Umbilical cord (tissue), 2 donors: Measurements from ENCODE around the gene FSTL3. TPM values are rescaled to one million over a fixed set of nuclear protein-coding genes. Genes with fewer than 3 reads are reported as not detected.
"Not testable (repeated sequence)": the region's sequence is repeated elsewhere in the genome, so short reads cannot be mapped to it uniquely, and the experiment has no call there.

Source experiments
- DNase-seq: peaks from one replicate; pipeline ENCODE4 v3.0.0-alpha.2; 2015; ENCODE audit warnings: low spot score
- total RNA-seq: library from RNA; depleted of rRNA; stranded (reverse); fragments of >200 nt; gene quantifications from one replicate; pipeline ENCODE4 v1.2.3, GENCODE V29; 2014; ENCODE audit warnings: low replicate concordance; ENCODE audit not compliant: insufficient read depth

FSTL3 gene
- total RNA-seq, 1 donor from 2014 or later: 326 TPM

DNA sequence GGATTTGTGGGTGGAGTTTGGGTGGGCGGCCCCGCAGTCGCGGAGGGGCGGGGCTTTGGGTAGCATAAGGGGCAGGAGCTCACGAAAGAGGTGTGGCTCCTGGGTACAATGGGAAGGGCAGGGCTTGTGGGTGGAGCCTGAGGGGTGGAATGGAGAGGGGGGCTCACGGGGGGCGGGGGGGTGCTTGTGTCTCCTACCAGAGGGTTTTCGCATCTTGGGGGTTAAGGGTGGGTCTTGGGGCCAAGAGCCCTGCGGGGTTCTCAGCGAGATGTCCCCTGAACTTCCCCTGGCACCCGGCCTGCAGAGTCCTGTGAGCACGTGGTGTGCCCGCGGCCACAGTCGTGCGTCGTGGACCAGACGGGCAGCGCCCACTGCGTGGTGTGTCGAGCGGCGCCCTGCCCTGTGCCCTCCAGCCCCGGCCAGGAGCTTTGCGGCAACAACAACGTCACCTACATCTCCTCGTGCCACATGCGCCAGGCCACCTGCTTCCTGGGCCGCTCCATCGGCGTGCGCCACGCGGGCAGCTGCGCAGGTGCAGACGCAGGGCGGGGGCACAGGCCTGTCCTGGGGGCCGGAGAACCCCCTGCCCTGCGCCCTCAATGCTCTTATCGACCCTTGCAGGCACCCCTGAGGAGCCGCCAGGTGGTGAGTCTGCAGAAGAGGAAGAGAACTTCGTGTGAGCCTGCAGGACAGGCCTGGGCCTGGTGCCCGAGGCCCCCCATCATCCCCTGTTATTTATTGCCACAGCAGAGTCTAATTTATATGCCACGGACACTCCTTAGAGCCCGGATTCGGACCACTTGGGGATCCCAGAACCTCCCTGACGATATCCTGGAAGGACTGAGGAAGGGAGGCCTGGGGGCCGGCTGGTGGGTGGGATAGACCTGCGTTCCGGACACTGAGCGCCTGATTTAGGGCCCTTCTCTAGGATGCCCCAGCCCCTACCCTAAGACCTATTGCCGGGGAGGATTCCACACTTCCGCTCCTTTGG is 5.1 kb downstream of the FSTL3 start:
- DNase-seq: no peak

DNA sequence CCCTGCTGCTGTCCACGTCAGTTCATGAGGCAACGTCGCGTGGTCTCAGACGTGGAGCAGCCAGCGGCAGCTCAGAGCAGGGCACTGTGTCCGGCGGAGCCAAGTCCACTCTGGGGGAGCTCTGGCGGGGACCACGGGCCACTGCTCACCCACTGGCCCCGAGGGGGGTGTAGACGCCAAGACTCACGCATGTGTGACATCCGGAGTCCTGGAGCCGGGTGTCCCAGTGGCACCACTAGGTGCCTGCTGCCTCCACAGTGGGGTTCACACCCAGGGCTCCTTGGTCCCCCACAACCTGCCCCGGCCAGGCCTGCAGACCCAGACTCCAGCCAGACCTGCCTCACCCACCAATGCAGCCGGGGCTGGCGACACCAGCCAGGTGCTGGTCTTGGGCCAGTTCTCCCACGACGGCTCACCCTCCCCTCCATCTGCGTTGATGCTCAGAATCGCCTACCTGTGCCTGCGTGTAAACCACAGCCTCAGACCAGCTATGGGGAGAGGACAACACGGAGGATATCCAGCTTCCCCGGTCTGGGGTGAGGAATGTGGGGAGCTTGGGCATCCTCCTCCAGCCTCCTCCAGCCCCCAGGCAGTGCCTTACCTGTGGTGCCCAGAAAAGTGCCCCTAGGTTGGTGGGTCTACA is 6.6 kb downstream of the FSTL3 start:
- no peak for DNase-seq

DNA sequence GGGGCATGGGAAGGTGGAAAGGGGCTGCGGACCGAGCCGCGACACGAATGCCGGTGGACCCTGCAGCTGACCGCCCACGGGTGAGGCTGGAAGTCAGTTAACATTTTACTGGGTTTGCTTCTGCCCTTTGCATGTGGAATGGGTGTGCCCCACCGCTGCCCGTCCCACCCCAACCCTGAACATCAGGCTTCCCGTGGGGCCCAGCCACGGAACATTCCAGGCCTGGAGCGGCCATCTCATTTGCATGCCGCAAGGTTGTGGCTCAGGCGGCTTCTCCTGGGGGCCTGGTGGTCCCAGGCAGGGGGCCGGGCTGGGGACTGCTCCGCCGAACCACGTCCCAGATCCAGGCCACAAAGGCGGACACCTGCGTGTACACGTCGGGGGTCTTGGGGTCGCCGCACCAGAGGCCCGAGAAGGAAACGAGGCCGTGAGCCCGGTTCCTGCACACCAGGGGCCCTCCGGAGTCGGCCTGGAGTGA is 9.3 kb downstream of the FSTL3 start:
- DNase-seq: no peak

DNA sequence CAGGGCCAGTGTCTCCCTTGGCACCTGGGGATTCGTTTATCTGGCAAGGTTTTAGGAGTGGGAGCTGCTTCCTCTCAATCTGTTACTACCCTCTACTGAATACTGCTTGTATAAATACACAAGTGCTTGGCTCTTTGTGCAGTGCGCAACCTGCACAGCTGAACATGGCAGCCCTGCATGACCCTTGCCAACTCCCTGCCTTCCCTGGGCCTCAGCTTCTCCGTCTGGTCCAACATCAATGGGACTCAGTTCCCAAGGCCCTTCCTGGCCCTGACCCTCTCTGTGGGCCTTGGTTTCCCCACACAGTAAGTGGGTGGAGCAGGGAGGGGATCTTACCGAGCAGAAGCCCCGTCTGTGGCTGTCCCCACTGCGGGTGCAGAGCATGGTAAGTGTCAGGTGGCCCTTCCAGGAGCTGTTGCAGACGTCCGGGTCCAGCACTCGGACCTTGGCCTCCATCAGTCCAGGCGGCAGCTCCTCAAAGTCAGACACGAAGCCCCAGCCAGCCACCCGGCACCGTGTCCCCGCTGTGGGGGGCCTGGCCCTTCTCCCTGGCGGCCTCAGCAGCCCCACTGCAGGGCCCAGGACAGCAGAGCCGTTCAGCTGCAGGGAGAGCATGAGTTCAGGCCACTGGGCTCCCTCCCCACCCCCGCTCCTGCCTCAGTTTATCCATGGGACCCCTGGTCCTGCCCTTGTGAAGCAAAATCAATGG is 10.6 kb downstream of the FSTL3 start:
- no peak for DNase-seq

DNA sequence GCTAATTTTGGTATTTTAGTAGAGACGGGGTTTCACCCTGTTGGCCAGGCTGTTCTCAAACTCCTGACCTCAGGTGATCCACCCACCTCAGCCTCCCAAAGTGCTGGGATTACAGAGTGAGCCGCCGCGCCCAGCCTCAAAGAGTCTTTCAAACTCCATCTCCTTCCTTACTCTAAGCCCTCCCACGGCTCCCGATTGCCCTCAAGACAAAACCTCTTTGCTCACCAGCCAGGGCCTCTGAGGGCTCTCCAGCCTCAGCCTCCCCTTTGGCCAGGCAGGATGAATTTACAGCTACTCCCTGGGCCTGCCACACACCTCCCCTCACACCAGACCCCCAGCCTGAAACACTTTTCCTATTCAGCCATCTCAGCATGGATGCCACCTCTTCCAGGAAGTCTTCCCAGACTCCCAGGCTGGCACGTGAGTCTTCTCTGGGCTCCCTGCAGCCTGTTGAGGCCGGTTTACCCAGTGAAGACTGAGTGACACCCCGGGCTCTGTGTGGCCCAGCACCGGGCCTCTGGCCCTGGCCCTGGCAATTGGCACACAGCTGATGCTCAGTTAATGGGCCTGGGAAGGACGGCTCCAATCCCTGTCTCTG is 11.5 kb downstream of the FSTL3 start:
- DNase-seq: no peak

DNA sequence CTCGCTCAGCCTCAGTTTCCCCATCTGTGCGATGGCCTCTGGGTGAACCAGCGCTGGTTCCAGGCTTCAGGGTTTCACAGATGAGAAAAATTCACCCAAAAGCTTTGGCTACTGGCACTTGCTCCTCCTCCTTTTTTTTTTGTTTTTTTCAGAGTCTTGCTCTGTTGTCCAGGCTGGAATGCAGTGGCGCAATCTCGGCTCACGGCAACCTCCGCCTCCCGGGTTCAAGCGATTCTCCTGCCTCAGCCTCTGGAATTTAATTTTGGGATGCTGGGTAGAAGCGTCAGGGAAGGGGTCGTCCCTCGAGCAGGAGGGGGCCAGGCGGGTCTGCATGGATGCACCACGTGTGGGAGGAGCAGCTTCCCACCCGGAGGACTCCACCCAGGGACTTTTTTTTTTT is 12.0 kb downstream of the FSTL3 start:
- DNase-seq: no peak

DNA sequence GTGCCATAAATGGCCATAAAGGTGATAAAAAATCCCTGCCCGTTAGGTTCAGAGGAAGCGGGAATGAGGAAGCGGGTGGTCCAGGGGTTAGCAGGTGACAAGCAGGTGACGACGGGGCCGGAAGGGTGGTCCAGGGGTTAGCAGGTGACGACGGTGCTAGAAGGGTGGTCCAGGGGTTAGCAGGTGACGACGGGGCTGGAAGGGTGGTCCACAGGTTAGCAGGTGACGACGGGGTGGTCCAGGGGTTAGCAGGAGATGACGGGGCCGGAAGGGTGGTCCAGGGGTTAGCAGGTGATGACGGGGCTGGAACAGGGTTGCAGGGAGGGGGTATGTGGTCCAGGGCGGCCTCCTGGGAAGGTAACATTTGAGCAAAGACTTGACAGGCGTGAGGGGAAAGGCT is 12.8 kb downstream of the FSTL3 start:
- DNase-seq: no peak

DNA sequence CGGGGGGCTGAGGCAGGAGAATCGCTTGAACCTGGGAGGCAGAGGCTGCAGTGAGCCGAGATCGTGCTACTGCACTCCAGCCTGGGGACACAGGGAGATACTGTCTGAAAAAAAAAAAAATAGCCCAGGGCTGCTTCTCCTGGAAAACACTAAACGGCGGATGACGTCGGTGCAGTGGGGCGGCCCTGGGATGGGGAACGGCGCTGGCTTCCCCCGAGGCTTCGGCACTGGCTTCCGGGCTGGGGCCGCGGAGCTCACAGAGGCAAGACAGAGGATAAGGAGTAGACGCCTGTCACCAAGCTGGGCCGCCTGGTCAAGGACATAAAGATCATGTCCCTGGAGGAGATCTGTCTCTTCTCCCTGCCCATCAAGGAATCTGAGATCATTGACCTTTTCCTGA is 14.0 kb downstream of the FSTL3 start:
- no peak for DNase-seq

DNA sequence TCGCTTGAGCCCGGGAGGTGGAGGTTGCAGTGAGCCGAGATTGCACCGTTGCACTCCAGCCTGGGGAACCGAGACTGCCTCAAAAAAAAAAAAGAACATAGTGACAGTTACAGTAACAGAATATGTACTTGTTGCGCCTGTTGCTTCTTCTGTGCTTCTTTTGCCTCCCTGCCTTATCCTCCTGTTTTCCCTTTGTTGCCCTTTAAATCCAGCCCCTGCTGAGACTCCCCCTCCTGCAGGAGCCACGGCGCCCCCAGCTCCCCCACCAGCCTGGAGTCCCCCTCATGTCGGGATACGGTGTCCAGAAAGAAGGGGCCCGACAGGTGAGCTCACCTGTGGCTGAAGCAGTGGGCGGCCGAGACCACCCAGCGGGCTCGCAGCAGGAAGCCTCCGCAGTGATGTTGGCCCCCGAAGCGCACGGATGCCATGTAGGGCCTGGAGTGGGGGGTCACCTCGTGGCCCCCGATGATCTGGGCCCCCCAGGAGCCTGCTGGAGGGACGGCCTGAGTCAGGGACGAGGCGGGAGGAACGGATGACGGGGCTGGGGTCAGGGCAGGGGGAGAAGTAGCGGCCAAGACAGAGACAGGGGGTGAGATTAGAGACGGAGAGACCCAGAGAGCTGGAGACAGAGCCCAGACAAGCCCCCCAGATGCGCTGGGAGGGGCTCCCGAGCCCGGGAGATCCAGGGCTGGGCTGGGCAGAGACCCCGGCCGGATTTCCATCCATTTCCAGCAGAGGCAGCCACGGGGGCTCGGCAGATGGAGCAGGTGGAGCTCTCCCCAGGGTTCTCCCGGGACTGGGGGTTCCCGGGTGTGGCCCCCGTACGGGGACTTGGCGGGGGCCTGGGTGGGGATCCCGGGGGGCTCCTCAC is 18.5 kb downstream of the FSTL3 start:
- no peak for DNase-seq

DNA sequence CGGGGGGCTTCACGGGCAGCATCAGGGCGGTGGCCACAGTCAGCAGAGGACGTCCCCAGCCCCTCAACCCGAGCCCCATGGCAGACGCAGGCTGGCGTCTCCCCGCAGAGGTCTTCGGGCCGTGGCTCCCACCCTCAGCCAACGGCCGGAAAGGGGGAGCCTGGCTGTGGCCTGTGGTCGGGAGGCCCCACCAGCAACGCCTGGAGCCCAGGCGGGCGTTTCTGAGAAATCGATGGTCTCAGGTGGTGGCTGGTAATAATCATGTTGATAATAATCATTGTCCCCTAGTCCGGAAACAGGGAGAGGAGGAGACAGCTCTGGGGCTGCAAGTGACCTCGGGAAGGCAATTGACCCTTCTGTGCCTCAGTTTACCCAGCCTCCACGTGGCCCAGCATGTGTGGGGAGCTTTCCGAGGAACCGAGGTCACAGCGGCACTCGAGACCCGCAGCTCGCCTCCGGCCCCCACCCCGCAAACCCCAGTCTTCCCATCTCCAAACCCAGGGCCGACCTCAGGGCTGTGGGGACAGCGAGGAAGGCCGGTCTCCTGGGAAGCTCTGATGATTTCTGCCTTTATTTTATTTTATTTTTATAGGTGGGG is 19.3 kb downstream of the FSTL3 start, which contains the start of gene PRSS57:
Gene PRSS57 (minus strand): TSS at position 101 of the 598 bp plus-strand sequence. CDS start 22 bp downstream, at position 79.
- no peak for DNase-seq

DNA sequence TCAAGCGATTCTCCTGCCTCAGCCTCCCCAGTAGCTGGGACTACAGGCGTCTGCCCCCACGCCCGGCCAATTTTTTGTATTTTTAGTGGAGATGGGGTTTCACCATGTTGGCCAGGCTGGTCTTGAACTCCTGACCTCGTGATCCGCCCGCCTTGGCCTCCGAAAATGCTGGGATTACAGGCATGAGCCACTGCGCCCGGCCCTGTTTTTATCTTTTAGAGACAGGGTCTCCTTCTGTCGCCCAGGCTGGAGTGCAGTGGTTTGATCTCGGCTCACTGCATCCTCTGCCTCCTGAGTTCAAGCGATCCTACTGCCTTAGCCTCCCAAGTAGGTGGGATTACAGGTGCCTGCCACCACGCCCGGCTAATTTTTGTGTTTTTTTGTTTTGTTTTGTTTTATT is 22.3 kb downstream of the FSTL3 start:
- DNase-seq: not testable (repeated sequence)

DNA sequence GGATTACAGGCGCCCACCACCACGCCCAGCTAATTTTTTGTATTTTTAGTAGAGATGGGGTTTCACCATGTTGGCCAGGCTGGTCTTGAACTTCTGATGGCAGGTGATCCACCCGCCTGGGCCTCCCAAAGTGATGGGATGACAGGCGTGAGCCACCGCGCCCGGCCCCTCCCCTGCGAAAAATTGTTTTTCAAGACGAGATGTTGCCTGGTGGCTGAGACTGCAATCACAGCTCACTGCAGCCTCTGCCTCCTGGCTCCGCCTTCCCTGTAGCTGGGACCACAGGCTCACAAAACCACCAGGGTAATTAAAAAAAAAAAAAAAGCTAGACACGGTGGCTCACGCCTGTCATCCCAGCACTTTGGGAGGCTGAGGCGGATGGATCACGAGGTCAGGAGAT is 23.7 kb downstream of the FSTL3 start:
- not testable (repeated sequence) for DNase-seq

DNA sequence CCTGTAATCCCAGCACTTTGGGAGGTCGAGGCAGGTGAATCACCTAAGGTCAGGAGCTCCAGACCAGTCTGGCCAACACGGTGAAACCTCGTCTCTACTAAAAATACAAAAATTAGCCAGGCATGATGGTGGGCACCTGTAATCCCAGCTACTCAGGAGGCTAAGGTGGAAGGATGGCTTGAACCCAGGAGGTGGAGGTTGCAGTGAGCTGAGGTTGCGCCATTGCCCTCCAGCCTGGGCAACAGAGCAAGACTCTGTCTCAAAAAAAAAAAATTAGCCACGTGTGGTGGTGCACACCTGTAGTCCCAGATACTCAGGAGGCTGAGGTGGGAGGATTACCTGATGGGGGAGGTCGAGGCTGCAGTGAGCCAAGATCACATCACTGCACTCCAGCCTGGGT is 26.7 kb downstream of the FSTL3 start:
- DNase-seq: not testable (repeated sequence)

DNA sequence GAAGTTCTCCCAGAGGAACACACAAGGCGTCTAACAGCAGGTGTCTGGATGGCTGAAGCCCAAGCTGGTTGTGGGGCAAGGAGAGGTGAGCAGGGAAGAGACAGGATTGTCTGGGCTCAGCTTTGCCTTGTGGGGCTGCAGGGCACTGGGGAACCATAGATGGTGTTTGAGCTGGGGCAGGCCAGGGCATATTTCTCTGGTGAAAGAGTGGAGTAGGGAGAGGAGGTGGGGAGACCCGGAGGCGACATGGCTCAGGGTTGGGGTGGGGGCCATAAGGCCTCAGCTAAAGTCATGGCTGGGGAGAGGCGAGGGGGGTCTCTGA is 27.1 kb downstream of the FSTL3 start:
- no peak for DNase-seq

DNA sequence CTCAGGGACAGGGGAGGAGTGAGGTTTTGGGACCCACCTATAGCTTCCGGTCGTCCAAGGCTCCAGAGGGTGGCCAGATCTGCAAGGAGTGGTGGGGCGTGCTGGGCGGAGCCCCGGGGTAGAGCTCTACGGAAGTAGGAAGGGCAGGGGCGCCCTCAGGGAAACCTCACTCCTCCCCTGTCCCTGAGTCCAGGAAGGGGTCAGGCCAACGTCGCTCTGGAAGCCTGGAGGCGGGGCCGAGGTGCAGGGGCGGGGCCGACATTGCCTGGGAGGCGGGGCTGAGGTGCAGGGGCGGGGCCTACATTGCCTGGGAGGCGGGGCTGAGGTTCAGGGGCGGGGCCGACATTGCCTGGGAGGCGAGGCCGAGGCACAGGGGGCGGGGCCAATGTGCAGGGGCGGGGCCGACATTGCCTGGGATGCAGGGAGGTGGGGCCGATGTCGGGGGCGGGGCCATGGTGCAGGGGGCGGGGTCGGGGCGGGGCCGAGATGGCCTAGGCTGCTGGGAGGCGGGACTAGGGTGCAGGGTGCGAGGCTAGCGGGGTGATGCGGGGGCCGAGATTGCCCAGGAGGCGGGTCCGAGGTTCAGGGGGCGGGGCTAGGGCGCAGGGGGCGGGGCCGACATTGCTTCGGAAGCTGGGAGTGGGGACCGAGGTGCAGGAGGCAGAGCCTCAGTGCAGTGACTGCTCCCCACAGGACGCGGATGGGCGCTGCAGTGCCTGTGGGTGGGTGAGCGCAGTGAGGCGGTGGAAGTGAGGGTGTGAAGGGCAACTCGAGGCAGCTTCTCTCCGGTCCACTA is 27.7 kb downstream of the FSTL3 start:
- DNase-seq: no peak

DNA sequence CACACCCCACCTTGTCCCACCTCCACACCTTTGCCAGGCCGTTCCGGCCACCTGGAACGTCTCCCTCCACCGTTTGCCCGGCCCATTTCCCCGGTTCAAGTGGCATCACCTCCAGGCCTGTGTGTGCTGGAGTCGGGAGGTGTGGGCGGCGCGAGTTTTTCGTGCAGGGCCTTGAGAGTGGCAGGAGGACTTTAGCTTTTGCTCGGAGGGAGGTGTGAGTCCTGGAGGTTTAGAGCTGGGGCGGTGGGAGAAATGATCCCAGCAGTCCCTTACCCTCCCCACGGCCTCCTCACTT is 28.2 kb downstream of the FSTL3 start:
- DNase-seq: no peak

DNA sequence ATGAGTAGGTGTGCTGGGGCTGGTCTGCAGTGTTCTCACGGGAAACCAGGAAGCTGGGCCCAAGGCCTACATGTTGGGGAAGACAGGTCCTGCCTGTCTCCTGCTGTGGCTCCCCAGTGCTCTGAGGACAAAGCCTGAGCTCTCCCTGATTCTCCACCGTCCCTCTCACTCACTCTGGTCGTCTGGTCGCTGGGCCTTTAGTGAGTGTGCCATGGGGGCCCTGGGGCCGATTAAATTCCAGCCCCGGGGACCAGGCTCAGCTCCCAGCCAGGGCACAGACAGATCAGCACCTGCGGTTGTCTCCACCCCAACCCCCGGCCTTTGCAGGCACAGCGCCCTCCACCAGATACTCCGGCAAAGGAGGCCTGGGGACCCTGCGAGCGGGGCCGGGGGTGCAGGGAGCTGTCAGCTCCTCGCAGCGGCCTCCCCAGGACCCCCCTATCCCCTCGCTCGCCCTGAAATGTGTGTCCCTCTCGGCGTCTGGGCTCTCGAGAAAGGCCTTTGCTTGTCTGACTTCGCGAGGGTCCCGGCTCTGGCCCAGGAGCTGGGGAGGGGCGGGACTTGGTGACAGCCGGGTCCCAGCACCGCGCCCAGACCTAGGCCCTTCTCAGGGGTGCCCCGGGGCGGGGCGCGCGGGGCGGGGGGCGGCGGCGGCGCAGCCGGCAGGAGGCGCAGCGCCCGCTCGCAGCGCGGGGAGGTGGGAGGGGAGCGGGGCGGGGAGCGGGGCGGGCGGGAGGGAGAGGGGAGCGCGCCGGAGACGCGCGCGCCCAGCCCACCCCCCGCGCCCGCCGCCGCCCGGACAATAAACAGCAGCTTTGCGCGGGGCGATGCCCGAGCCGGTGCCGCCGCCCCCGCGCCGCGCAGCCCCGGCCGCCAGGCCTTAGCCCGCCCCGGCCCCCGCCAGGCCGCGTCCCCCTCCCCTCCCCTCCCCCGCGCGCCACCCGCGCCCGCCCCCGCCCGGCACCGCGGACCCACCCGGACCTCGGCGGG is 32.3 kb downstream of the FSTL3 start, which contains the start of gene PALM:
Gene PALM (plus strand): TSS at position 782 of the 990 bp plus-strand sequence. CDS start 212 bp downstream, outside the sequence.
- no peak for DNase-seq
